ENCODE results near the gene FGGY.

DNA sequence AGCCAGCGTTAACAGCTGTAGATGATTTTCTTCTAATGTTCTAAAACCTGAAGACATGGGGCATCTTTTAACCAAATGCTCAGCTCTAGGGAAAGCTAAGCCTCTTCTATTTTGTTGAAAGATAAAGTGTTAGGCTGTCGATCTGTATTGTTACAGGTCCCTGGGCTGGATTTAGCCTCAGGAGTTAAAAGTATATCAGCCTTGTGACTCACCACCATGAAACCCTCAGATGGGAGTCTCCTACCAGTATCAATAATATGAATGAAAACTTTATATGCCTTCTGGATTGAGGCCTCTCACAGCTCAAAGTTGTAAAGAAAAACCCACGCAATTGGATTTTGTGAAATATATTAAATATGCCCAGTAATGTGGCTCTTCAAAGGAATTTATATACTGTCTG lies 231.6 kb downstream of the FGGY start:
- TF ChIP-seq, protein P1, sequence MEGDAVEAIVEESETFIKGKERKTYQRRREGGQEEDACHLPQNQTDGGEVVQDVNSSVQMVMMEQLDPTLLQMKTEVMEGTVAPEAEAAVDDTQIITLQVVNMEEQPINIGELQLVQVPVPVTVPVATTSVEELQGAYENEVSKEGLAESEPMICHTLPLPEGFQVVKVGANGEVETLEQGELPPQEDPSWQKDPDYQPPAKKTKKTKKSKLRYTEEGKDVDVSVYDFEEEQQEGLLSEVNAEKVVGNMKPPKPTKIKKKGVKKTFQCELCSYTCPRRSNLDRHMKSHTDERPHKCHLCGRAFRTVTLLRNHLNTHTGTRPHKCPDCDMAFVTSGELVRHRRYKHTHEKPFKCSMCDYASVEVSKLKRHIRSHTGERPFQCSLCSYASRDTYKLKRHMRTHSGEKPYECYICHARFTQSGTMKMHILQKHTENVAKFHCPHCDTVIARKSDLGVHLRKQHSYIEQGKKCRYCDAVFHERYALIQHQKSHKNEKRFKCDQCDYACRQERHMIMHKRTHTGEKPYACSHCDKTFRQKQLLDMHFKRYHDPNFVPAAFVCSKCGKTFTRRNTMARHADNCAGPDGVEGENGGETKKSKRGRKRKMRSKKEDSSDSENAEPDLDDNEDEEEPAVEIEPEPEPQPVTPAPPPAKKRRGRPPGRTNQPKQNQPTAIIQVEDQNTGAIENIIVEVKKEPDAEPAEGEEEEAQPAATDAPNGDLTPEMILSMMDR (IDR thresholded peaks at IDR 0.05), result no peak
- TF ChIP-seq POLR2A (IDR thresholded peaks at IDR 0.05), result no peak

Data from uterus (tissue), 2 donors.